ENCODE results near the gene OR2K2.
A peak's percentile ranks its signal among the peaks of the same experiment; 100 is the strongest.
"Not testable (repeated sequence)": the region's sequence is repeated elsewhere in the genome, so short reads cannot be mapped to it uniquely, and the experiment has no call there.

The OR2K2 gene

GRCh38 chr9:111330124-111330523 is at the start of gene OR2K2:
Gene OR2K2, minus strand, starts transcription at chr9:111330224. Its CDS starts 1,791 bp downstream, at chr9:111328433.
- no peak for DNase-seq

DNA sequence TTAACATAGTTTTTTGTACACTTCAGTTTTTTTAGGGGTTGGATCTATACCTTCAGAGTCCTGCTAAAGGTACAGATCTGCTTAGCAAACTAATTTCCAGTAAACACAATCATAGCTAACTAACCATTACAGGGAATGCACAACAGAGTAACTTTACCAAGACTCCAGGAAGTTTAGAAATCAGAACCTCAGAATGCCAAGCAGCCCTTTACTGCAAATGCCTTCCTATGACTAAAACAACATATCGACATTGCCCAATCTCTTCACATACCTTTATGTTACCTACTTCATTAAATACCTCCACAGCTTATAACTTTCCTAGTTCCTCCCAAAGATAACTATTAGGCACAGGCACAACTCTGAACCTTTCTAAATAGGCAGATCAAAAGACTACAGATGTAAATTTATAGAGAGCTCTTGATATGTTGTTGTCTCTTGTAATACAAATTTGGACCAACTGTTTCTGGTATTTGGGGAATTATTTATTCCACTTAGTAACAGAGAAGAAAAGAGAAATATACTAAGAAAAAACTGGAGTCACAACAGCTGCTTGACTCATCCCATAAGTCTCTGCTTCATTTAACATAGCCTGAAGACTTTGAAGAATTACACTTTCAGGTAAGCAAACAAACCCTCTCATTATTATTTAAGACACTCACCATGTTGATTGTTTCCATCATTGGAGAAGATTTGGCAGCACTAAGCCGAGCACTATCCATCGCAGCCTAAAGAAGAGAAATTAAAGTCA is 46.0 kb upstream of the OR2K2 start:
- DNase-seq = no peak

- no peak for DNase-seq
Observed at GRCh38 chr9:111375062-111375461, 45.0 kb upstream of the OR2K2 start.

DNA sequence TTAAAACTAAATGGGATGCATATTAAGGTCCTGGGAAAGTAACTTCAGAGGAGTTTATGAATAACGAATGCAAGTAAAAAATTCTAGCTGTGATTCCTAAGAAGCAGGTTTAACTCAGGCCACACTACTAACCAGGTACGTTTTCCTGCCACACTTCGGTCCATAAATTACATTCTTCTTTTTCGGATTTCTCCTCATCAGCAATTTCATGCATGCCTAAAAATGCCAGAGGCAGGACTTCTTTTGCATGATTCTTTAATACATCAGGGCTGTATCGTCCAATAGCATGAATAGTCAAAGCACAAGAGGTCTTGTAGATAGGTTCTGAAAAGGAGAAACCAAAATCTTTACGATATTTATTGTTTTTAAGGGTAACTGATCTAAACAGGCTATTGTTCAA is 42.3 kb upstream of the OR2K2 start:
- no peak for DNase-seq

- DNase-seq = no peak
Observed at GRCh38 chr9:111366978-111367377, 37.0 kb upstream of the OR2K2 start.

DNA sequence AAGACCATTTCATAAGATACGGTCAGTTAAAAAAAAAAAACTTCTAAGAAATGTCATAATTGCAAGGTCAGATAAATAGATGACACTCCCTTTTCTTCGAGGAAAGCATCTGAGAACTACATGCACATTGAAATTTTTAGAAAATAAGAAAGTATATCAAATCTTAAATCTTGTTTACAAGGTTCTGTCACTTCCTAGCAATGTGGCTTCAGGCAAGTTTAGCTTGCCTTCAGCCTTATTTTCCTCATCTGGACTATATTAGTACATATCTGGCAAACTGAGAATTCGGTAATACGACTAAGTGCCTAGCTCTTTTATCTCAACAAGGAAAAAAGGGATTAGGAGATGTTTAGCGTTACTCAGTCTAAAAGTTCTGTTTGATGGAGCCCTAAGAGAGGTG is 32.5 kb upstream of the OR2K2 start:
- no peak for DNase-seq

- DNase-seq = no peak
Observed at GRCh38 chr9:111360881-111361280, 30.9 kb upstream of the OR2K2 start.

DNA sequence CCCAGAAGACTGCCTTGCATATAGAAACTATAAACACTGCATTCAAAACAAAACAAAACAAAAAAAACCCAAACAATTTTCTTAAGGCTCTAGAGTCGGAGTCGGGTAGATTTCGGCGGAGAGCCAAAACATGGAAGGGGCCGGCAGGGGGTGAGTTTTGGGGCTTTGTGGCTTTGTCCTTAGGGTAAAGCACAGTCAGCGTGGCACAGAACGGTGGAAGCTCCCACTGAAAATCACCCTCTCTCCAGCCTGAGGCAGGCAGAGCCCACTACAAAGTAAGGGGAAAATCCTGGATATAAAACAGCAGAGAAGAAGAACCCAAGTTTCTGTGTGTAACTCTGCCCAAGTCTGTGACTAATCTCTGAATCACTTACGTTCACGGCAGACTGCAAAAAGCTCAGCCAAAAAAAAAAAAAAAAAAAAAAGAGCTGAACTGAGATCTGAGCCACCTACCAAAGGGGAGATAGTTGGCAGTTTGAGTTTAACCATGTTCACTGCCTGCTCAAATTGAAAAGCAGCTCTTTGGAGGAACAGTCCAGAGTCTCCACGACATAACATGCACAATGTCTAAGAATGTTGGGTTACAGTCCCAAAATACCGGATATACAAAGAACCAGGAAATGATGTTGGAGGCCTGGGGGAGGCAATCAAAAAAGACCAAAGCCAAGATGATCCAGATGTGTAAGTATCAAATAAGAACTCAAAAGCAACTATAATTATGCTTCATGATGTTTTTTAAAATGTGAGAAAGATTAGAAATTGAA is 26.6 kb upstream of the OR2K2 start:
- DNase-seq = no peak

DNA sequence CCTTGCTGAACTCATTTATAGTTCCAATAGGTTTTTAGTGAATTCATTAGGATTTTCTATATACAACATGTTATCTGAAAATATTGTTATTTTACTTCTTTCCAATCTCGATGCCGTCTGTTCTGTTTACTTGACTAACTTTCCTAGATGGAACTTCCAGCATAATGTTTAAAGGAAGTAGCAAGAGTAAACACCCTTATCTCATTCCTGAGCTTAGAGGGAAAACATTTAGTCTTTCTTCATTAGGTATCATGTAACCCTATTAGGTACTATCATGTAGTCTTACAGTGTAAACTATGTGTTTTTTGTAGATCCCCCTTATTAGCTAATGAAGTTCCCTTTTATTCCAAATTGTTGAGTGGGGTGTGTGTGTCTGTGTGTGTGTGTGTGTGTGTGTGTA is 22.5 kb upstream of the OR2K2 start:
- no peak for DNase-seq

- no peak for DNase-seq
Observed at GRCh38 chr9:111350556-111350955, 20.5 kb upstream of the OR2K2 start.

GRCh38 chr9:111349766-111350165 is 19.7 kb upstream of the OR2K2 start:
- DNase-seq = no peak

- DNase-seq = no peak
Observed at GRCh38 chr9:111348821-111349271, 18.8 kb upstream of the OR2K2 start.

- DNase-seq = not testable (repeated sequence)
Observed at GRCh38 chr9:111334318-111334863, 4.4 kb upstream of the OR2K2 start.

- DNase-seq = no peak
Observed at GRCh38 chr9:111320631-111321030, 9.4 kb downstream of the OR2K2 start.

DNA sequence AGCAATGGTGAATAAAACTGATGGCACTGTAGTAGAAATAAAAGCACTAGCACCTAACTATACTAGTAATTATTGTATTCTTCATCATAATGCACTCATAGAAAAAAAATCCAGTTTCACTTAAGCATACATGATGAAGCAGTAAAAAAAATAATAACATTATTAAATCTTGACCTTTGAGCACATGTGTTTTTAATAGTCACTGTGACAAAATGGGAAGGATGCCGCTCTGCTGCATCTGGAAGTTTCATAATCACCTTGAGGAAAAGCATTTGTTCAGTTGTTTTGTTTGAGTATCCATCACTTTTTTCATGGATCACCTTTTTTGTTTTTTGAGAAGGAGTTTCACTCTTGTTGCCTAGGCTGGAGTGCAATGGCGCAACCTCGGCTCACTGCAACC is 13.2 kb downstream of the OR2K2 start:
- no peak for DNase-seq

DNA sequence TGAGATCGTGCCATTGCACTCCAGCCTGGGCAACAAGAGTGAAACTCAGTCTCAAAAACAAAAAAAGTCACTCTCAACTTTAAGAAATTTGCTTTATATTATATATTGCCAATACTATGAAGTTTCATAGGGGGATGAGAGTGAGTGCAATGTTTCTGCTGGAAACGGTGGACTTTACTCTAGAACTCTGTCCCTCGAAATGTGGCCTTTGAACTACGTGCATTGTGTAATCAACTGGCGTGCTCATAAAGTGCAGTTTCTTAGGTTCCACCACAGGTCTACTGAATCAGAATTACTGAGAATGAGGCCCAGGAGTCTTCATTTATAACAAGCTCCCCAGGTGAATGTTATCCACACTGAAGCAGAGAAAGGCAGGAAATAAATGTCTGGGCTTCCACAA is 24.1 kb downstream of the OR2K2 start:
- DNase-seq = no peak

GRCh38 chr9:111304000-111304399 is 26.0 kb downstream of the OR2K2 start:
- DNase-seq = not testable (repeated sequence)

GRCh38 chr9:111301195-111301594 is 28.8 kb downstream of the OR2K2 start:
- DNase-seq = no peak

- no peak for DNase-seq
Observed at GRCh38 chr9:111300140-111300735, 29.8 kb downstream of the OR2K2 start.

DNA sequence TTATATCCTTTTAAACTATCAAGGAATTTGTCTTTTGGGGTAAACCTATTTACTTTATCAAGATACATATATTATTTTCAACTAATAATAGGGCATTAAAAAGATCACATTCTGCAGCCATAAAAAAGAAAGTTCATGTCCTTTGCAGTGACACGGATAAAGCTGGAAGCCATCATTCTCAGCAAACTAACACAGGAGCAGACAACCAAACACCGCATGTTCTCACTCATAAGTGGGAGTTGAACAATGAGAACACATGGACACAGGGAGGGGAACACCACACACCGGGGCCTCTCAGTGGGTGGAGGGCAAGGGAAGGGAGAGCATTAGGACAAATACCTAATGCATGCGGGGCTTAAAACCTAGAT is 30.4 kb downstream of the OR2K2 start:
- DNase-seq = not testable (repeated sequence)

DNA sequence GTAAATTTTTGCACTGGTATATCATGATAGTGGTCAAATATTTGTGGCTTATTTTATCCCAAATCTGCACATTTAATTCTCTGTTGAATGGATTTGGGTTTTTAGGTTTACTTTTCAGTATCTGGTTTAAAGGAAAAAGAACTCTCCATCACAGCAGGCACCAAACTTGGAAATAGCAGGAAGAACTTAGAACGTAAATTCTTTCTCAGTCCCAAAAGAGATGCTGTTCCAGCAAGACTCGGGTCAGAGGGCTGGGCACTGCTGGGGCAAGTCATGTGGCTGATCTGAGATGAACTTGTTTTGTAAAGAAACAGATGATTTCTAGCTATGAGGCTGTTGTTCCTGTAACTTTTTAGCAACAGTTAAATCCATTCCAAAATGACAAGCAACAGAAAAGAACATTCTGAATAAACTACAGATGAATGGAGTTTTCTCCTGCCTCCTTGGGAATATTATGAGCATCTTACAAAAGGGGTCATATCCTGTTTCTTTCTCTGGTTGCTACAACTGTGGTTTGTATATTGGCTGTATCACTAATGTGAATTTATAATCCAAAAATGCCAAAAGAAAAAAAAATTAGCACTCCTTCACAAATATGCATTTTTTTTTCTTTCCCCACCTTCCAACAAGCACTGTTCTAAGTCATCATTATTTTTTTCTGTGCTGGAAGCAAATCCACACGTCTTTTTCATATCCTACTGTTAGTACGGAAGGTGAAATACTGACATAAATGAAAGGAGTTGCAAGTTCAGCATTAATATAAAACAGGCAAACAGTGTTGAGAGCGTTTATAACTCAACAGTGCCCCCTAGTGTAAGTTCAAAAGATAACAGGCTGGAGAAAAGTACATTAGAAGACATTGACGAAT is 31.1 kb downstream of the OR2K2 start:
- DNase-seq = peak; percentile 41 to 43

DNA sequence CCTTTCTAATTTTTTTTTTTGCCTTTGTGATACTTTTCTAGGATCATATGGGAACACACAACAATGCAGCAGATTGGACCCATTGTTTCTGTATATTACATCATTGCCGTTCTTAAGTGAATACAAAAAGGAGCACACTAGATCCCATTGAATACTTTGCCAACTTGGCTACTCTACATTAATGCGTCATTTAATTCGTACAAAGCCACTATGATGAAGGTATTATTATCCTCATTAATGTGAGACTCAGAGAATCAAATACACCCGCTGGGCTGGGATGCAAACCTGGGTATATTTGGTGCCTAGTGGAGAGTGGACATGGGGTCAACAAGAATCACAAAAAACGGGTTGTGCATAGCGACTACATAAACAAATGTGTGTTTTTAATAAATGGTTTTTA is 31.9 kb downstream of the OR2K2 start:
- no peak for DNase-seq
